ENCODE results near the gene KRTAP4-3.
"Not testable (repeated sequence)": the region's sequence is repeated elsewhere in the genome, so short reads cannot be mapped to it uniquely, and the experiment has no call there.

- TF ChIP-seq POLR2AphosphoS5, CTCF, POLR2A, EP300 (IDR thresholded peaks at IDR 0.05): not testable (repeated sequence)
These were observed 28.2 kb downstream of the KRTAP4-3 start for GRCh38 chr17:41139865-41140264.
